ENCODE results near the gene HNRNPM. TPM values are rescaled to one million over a fixed set of nuclear protein-coding genes. Genes with fewer than 3 reads are reported as not detected.

HNRNPM gene
- total RNA-seq, 2 experiments from 2014 or later: 90.0 to 280 TPM

DNA sequence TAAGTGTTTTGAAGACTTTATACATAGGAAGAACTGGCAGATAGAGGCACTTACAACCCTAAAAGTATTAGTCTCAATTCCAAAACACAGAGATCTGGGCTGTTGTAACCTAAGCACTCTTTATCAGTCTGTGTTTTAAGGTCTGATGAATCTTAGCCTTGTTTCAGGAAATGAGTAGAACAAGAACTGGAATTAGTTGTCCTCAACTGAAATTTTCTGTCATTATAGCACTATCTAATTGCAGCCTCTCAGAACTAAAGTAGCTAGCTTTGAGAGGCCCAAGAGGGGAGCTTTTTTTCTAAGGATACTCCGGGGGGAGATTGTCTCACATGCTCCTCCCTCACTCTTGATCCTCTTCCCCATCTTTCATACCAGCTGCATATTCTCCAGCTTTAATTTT lies 13.1 kb downstream of the HNRNPM start:
- no peak overlapping the region for H2AFZ ChIP-seq (ENCODE audit: low read length)
- CTCF ChIA-PET (ENCODE audit: unreplicated experiment): no interaction called here
- no peaks in the 10 kb centered on the region for H3K9me3 ChIP-seq (ENCODE audit: low read length)
- H3K36me3 ChIP-seq (ENCODE audit: insufficient read depth, low read length): peaks cover 100% of the 10 kb centered on the region
- POLR2A ChIA-PET: interaction anchor here (1.1 kb wide), 1 partner anchor 11 kb away, joined by 3 read pairs; no protein-coding TSS in a partner anchor
- H3K4me2 ChIP-seq (ENCODE audit: low read length): no peak overlapping the region
- no peak for DNase-seq (ENCODE audit: low spot score)
- no peaks in the 10 kb centered on the region for H3K9me2 ChIP-seq (ENCODE audit: insufficient read depth, low read length)
- H3K27ac ChIP-seq (ENCODE audit: low read depth, low read length, poor library complexity, severe bottlenecking): no peak overlapping the region
- BruUV-seq (replicated peaks): no TSS peak
- peaks cover 39% of the 10 kb centered on the region for H3K4me1 ChIP-seq (ENCODE audit: insufficient read depth, low read length, poor library complexity, severe bottlenecking)
- intact Hi-C loops (cut with micrococcal nuclease; ENCODE audit: unreplicated experiment): no loop called here
- peaks cover 100% of the 10 kb centered on the region for H3K79me2 ChIP-seq (ENCODE audit: insufficient read depth, low read depth, low read length)
- no peak overlapping the region for H3K4me3 ChIP-seq (ENCODE audit: low read depth, low read length, poor library complexity, severe bottlenecking)
- TF ChIP-seq CTCF (conservative IDR thresholded peaks at IDR 0.05; ENCODE audit: low read length): no peak
- TF ChIP-seq EZH2phosphoT487 (IDR thresholded peaks at IDR 0.05; ENCODE audit: borderline replicate concordance, low read depth, low read length): no peak
- H4K20me1 ChIP-seq (ENCODE audit: insufficient read depth, low read length): peaks cover 84% of the 10 kb centered on the region

DNA sequence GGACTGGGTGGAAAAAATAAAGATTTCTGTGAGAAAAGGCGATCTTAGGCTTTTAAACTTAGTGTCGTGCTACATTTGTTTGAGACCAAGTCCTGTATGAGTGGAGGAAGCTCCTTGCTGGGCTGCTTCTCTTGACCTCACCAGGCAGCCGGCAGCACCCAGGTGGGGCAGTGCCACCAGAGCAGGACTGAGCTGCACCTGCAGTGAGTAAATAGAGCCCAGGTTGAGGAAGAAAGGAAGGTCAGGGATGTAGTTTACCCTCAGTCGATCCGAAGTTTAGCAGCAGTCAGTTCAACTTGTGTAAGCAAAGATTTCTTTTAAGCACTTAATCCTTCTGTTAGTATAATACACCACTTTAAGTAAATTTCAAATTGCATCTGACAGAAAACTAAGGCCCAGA lies 13.6 kb downstream of the HNRNPM start:
- POLR2A ChIA-PET: interaction anchor here (1.1 kb wide), 1 partner anchor 12 kb away, joined by 3 read pairs; no protein-coding TSS in a partner anchor
- H3K4me2 ChIP-seq (ENCODE audit: low read length): no peak overlapping the region
- H3K4me1 ChIP-seq (ENCODE audit: insufficient read depth, low read length, poor library complexity, severe bottlenecking): peaks cover 39% of the 10 kb centered on the region
- no peaks in the 10 kb centered on the region for H3K9me2 ChIP-seq (ENCODE audit: insufficient read depth, low read length)
- H3K79me2 ChIP-seq (ENCODE audit: insufficient read depth, low read depth, low read length): peaks cover 100% of the 10 kb centered on the region
- H2AFZ ChIP-seq (ENCODE audit: low read length): no peak overlapping the region
- CTCF ChIA-PET (ENCODE audit: unreplicated experiment): no interaction called here
- no peaks in the 10 kb centered on the region for H3K9me3 ChIP-seq (ENCODE audit: low read length)
- H3K4me3 ChIP-seq (ENCODE audit: low read depth, low read length, poor library complexity, severe bottlenecking): no peak overlapping the region
- peaks cover 100% of the 10 kb centered on the region for H3K36me3 ChIP-seq (ENCODE audit: insufficient read depth, low read length)
- intact Hi-C loops (cut with micrococcal nuclease; ENCODE audit: unreplicated experiment): no loop called here
- peaks cover 82% of the 10 kb centered on the region for H4K20me1 ChIP-seq (ENCODE audit: insufficient read depth, low read length)
- DNase-seq (ENCODE audit: low spot score): no peak
- TF ChIP-seq EZH2phosphoT487 (IDR thresholded peaks at IDR 0.05; ENCODE audit: borderline replicate concordance, low read depth, low read length) (no peak), CTCF (conservative IDR thresholded peaks at IDR 0.05; ENCODE audit: low read length) (no peak)
- H3K27ac ChIP-seq (ENCODE audit: low read depth, low read length, poor library complexity, severe bottlenecking): no peak overlapping the region
- BruUV-seq (replicated peaks): no TSS peak

DNA sequence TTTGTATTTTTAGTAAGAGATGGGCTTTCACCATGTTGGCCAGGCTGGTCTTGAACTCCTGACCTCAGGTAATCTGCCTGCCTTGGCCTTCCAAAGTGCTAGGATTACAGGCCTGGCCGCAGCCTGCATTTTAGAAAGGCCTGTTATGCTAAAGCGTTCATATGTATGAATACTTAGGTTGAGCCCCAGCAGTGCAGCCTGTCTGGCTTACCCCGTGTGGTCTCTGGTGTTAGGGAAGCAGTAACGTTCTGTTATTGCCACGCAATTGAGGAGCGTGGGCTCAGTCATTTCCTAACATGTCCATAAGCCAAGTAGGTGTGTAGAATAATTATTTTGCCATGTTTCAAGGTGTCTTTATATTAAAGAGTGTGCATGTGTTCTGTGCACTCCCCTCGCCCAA lies 14.3 kb downstream of the HNRNPM start:
- Histone ChIP-seq H3K36me3 (ENCODE audit: insufficient read depth, low read length) (peaks cover 100% of the 10 kb centered on the region), H3K9me3 (ENCODE audit: low read length) (no peaks in the 10 kb centered on the region), H3K79me2 (ENCODE audit: insufficient read depth, low read depth, low read length) (peaks cover 100% of the 10 kb centered on the region), H3K4me1 (ENCODE audit: insufficient read depth, low read length, poor library complexity, severe bottlenecking) (peaks cover 33% of the 10 kb centered on the region), H3K27ac (ENCODE audit: low read depth, low read length, poor library complexity, severe bottlenecking) (no peak overlapping the region), H3K4me3 (ENCODE audit: low read depth, low read length, poor library complexity, severe bottlenecking) (no peak overlapping the region), H2AFZ (ENCODE audit: low read length) (no peak overlapping the region), H3K9me2 (ENCODE audit: insufficient read depth, low read length) (no peaks in the 10 kb centered on the region), H4K20me1 (ENCODE audit: insufficient read depth, low read length) (peaks cover 75% of the 10 kb centered on the region), H3K4me2 (ENCODE audit: low read length) (no peak overlapping the region)
- DNase-seq (ENCODE audit: low spot score): no peak
- POLR2A ChIA-PET: no interaction called here
- TF ChIP-seq EZH2phosphoT487 (IDR thresholded peaks at IDR 0.05; ENCODE audit: borderline replicate concordance, low read depth, low read length) (no peak), CTCF (conservative IDR thresholded peaks at IDR 0.05; ENCODE audit: low read length) (no peak)
- CTCF ChIA-PET (ENCODE audit: unreplicated experiment): no interaction called here
- no TSS peak for BruUV-seq (replicated peaks)
- intact Hi-C loops (cut with micrococcal nuclease; ENCODE audit: unreplicated experiment): no loop called here
